ENCODE results near the gene MBP.

- no peak for TF ChIP-seq CTCF (IDR thresholded peaks at IDR 0.05)
- TF ChIP-seq POLR2A (IDR thresholded peaks at IDR 0.05): no peak
Observed at GRCh38 chr18:77144046-77144445, 11.5 kb upstream of the MBP start.

Data from lower leg skin (tissue), 3 donors.